Measurements from ENCODE around the gene TTN. TPM values are rescaled to one million over a fixed set of nuclear protein-coding genes. Genes with fewer than 3 reads are reported as not detected.

Gene TTN
- total and polyA plus RNA-seq, 2 of the 8 experiments (the other 6 are each of a cell fraction or from before 2014, with no cell fraction given), result 0.30 to 9.7 TPM

DNA sequence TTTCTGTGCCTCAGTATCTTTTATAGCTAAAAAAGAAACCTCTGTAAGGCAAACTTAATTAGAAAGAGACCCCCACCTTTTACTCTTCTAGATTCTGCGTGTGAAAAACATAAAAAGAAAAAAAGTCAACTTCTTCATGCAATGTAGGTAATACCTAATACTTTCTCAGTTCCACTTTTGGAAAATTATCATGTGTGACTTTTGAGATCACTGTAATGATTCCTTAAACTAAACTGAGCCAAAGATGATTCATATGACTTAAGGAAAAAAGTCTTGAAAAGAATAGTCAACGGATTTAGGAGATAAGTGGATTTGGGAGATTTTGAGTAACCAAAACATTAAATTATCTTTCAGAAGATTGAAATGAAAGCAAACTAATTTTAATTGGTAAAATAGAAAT, 278.0 kb downstream of the TTN start:
- Histone ChIP-seq H3K4ac (replicated peaks; ENCODE audit: insufficient read length, low read depth, low read length) (no peak overlapping the region), H3K23ac (ENCODE audit: insufficient read length) (no peak overlapping the region), H3K23me2 (ENCODE audit: low read depth, low read length) (no peaks in the 10 kb centered on the region), H3K18ac (ENCODE audit: extremely low read depth, low read length) (no peak overlapping the region), H3K14ac (ENCODE audit: insufficient read length) (no peak overlapping the region), H2AFZ (ENCODE audit: low read length) (no peak overlapping the region), H3K9me3 (ENCODE audit: insufficient read depth in 2 of 2, low read depth in 1 of 2, low read length in 1 of 2) (no peaks in the 10 kb centered on the region), H4K20me1 (replicated peaks in 1 of 2; ENCODE audit: control insufficient read depth in 1 of 2, insufficient read depth in 2 of 2, low read length in 2 of 2) (peaks cover 0 to 8% of the 10 kb centered on the region in 2 experiments), H3K27ac (ENCODE audit: low read depth, low read length) (no peak overlapping the region), H3K27me3 (replicated peaks in 1 of 4; ENCODE audit: control insufficient read depth in 3 of 4, extremely low read depth in 1 of 4, insufficient read depth in 3 of 4, low read length in 3 of 4) (no peaks in the 10 kb centered on the region), H3K9ac (replicated peaks in 1 of 4; ENCODE audit: extremely low read depth in 1 of 4, low read depth in 3 of 4, low read length in 3 of 4) (no peak overlapping the region), H2BK5ac (ENCODE audit: low read depth, low read length) (no peak overlapping the region), H3K4me3 (ENCODE audit: extremely low read depth in 1 of 4, insufficient read depth in 2 of 4, low read depth in 3 of 4, low read length in 4 of 4) (no peak overlapping the region), H2BK120ac (replicated peaks; ENCODE audit: low read depth, low read length) (no peak overlapping the region), H3K79me2 (ENCODE audit: control insufficient read depth in 1 of 2, insufficient read depth in 2 of 2, low read length in 2 of 2) (peaks cover 5 to 82% of the 10 kb centered on the region in 2 experiments; a peak in 3 of 4 replicates), H4K8ac (ENCODE audit: extremely low read depth, insufficient read depth, low read length) (no peak overlapping the region), H3K56ac (replicated peaks; ENCODE audit: insufficient read length, low read depth, low read length) (no peak overlapping the region), H2AK5ac (ENCODE audit: low read depth, low read length) (no peak overlapping the region), H2BK12ac (ENCODE audit: low read depth, low read length) (no peak overlapping the region), H4K5ac (ENCODE audit: insufficient read length, low read depth, low read length) (no peak overlapping the region), H3K79me1 (ENCODE audit: low read depth, low read length) (peaks cover 17% of the 10 kb centered on the region), H2BK15ac (ENCODE audit: low read length) (no peak overlapping the region), H3K4me2 (ENCODE audit: insufficient read depth in 1 of 2, low read depth in 2 of 2, low read length in 2 of 2) (no peak overlapping the region), H2BK20ac (ENCODE audit: low read length) (no peak overlapping the region), H4K91ac (replicated peaks; ENCODE audit: insufficient read length, low read length) (no peak overlapping the region), H3K4me1 (replicated peaks in 1 of 4; ENCODE audit: control insufficient read depth in 3 of 4, insufficient read depth in 4 of 4, low read length in 3 of 4) (peaks cover 0 to 3% (median 0%) of the 10 kb centered on the region in 4 experiments; a peak in 1 of 7 replicates), H3K36me3 (ENCODE audit: control insufficient read depth in 2 of 4, insufficient read depth in 4 of 4, low read length in 3 of 4) (peaks cover 0 to 21% (median 12%) of the 10 kb centered on the region in 4 experiments; a peak in 6 of 8 replicates)
- WGBS, 2 experiments (ENCODE audit: extremely low coverage in 1 of 2, insufficient coverage in 1 of 2, insufficient read length in 1 of 2, insufficient replicate concordance in 2 of 2, low coverage in 1 of 2, low lambda C conversion rate in 2 of 2, missing lambda C conversion rate in 1 of 2), result 90% methylated on average over 2 of the region's 2 CpGs; no CpG with 5 or more reads in 1 of the 2 experiments
- ChIA-PET POLR2A (ENCODE audit: partially characterized antibody) (no interaction called here), CTCF (ENCODE audit: partially characterized antibody) (no interaction called here)
- DNase-seq (ENCODE audit: low read depth in 1 of 2, low spot score in 2 of 2) (no peak), FAIRE-seq (no peak)
- TF ChIP-seq JUN (IDR thresholded peaks at IDR 0.05; ENCODE audit: low read depth, low read length) (no peak), CBX5 (IDR thresholded peaks at IDR 0.05; ENCODE audit: low read depth, low read length) (no peak), SRF (IDR thresholded peaks at IDR 0.05; ENCODE audit: low read depth, low read length) (no peak), EGR1 (IDR thresholded peaks at IDR 0.05; ENCODE audit: borderline replicate concordance, low read depth, low read length) (no peak), SUZ12 (IDR thresholded peaks at IDR 0.05; ENCODE audit: low read length) (no peak), RAD21 (IDR thresholded peaks at IDR 0.05 in 1 of 2, conservative IDR thresholded peaks at IDR 0.05 in 1 of 2; ENCODE audit: low read depth in 2 of 2, low read length in 2 of 2) (no peak), TAF1 (IDR thresholded peaks at IDR 0.05; ENCODE audit: low read depth, low read length) (no peak), SP2 (IDR thresholded peaks at IDR 0.05; ENCODE audit: low read length) (no peak), SIN3A (conservative IDR thresholded peaks at IDR 0.05 in 1 of 2, IDR thresholded peaks at IDR 0.05 in 1 of 2; ENCODE audit: low read depth in 1 of 2, low read length in 2 of 2) (no peak), TCF12 (IDR thresholded peaks at IDR 0.05; ENCODE audit: low read depth, low read length) (no peak), CTBP2 (IDR thresholded peaks at IDR 0.05; ENCODE audit: borderline replicate concordance, insufficient read depth, insufficient read length, low read length) (no peak), MAFK (IDR thresholded peaks at IDR 0.05; ENCODE audit: low read depth, low read length) (no peak), CEBPB (IDR thresholded peaks at IDR 0.05; ENCODE audit: low read depth, low read length) (no peak)
- TF ChIP-seq, protein P1, sequence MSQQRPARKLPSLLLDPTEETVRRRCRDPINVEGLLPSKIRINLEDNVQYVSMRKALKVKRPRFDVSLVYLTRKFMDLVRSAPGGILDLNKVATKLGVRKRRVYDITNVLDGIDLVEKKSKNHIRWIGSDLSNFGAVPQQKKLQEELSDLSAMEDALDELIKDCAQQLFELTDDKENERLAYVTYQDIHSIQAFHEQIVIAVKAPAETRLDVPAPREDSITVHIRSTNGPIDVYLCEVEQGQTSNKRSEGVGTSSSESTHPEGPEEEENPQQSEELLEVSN (IDR thresholded peaks at IDR 0.05), result no peak

Data from H1 (cell line).